GM12878 (cell line): ENCODE results near the gene PAPLN. TPM values are rescaled to one million over a fixed set of nuclear protein-coding genes. Genes with fewer than 3 reads are reported as not detected.

Experiments
- ATAC-seq: fragments of 200-7000 bp; cut with Tn5 transposase; 3 replicates; pipeline ENCODE4 v1.9.1; 2020; ENCODE audit warnings: mild to moderate bottlenecking, moderate library complexity
- BruUV-seq: library from RNA; stranded (reverse); fragments of 400-500 nt; replicated peaks from 2 replicates; lab custom pipeline; 2021; lab: Mats Ljungman, UMichigan
- CTCF ChIA-PET: fragments of 300-600 bp; sonication (Branson Sonifier 250); formaldehyde crosslinking; extraction: SDS; loops from one replicate; lab custom pipeline; 2021; ENCODE audit warnings: inconsistent platforms; lab: Yijun Ruan, JAX
- POLR2A ChIA-PET: fragments of 350-600 bp; formaldehyde crosslinking; extraction: SDS; loops from one replicate; lab custom pipeline; 2021; ENCODE audit warnings: inconsistent platforms; lab: Charles Lee
- RAD21 ChIA-PET: fragments of 300-600 bp; sonication (Branson Sonifier 250); formaldehyde crosslinking; loops from one replicate; lab custom pipeline; 2023; ENCODE audit warnings: antibody characterized with exemption; ENCODE audit not compliant: unreplicated experiment; lab: Charles Lee
- SMC1A ChIA-PET: fragments of 300-600 bp; sonication (Branson Sonifier 250); formaldehyde crosslinking; loops from one replicate; lab custom pipeline; 2023; ENCODE audit not compliant: unreplicated experiment, uncharacterized antibody; lab: Charles Lee
- DNase-seq: peaks from one replicate; pipeline ENCODE4 v3.0.0-alpha.2; 2011; ENCODE audit warnings: low read depth, low spot score
- FAIRE-seq: peaks from 3 replicates; lab custom pipeline; 2011; peaks lifted over from hg19 to GRCh38; lab: Jason Lieb, UNC
- H2AFZ ChIP-seq: 2 replicates; pipeline ENCODE4 v1.6.0; 2011; ENCODE audit warnings: low read depth, low read length, control low read depth; ENCODE audit not compliant: control insufficient read depth
- H3K27ac ChIP-seq: 2 replicates; pipeline ENCODE4 v1.5.1; 2011; ENCODE audit warnings: control low read depth; ENCODE audit not compliant: control insufficient read depth, insufficient read depth
- H3K27me3 ChIP-seq, 2 experiments: replicated peaks in 1 of 2; 2 replicates each; pipeline versions ENCODE4 v1.6.0 to v1.6.1; 2011; ENCODE audit warnings: low read length in 1 of 2; ENCODE audit not compliant: control insufficient read depth in 2 of 2, insufficient read depth in 2 of 2
- H3K36me3 ChIP-seq, 2 experiments: 2 replicates each; pipeline ENCODE4 v1.5.1; 2011; ENCODE audit warnings: low read length in 1 of 2; ENCODE audit not compliant: control insufficient read depth in 2 of 2, insufficient read depth in 2 of 2
- H3K4me1 ChIP-seq: 2 replicates; pipeline ENCODE4 v1.6.1; 2011; ENCODE audit warnings: mild to moderate bottlenecking, low read length, moderate library complexity, mixed read lengths; ENCODE audit not compliant: control insufficient read depth, insufficient read depth
- H3K4me2 ChIP-seq: 2 replicates; pipeline ENCODE4 v1.6.0; 2011; ENCODE audit warnings: control low read depth; ENCODE audit not compliant: control insufficient read depth, insufficient read depth
- H3K4me3 ChIP-seq: fragments of 200-600 bp; sonication (generic); 2 replicates; pipeline ENCODE4 v1.5.1; 2016
- H3K79me2 ChIP-seq: 2 replicates; pipeline ENCODE4 v1.6.0; 2011; ENCODE audit warnings: low read length; ENCODE audit not compliant: control insufficient read depth, insufficient read depth
- H3K9ac ChIP-seq: 2 replicates; pipeline ENCODE4 v1.8.0; 2011; ENCODE audit warnings: low read length, control low read depth, mixed read lengths; ENCODE audit not compliant: control insufficient read depth, insufficient read depth
- H3K9me3 ChIP-seq: replicated peaks from 3 replicates; pipeline ENCODE4 v1.5.1; 2011; ENCODE audit warnings: mild to moderate bottlenecking, low read length; ENCODE audit not compliant: control insufficient read depth, insufficient read depth
- H4K20me1 ChIP-seq: 2 replicates; pipeline ENCODE4 v1.6.0; 2011; ENCODE audit not compliant: control insufficient read depth, insufficient read depth
- BCL11A ChIP-seq: IDR thresholded peaks from 2 replicates; pipeline ENCODE4 v1.6.1; 2011; ENCODE audit warnings: low read depth, low read length
- BCL3 ChIP-seq: IDR thresholded peaks from 2 replicates; pipeline ENCODE4 v1.6.1; 2011; ENCODE audit warnings: borderline replicate concordance, low read depth, mild to moderate bottlenecking, moderate library complexity, low read length; ENCODE audit not compliant: insufficient read depth, poor library complexity, severe bottlenecking
- CTCF ChIP-seq, 3 experiments: IDR thresholded peaks in 2 of 3; conservative IDR thresholded peaks in 1 of 3; 2 replicates each; pipeline ENCODE4 v1.5.1; 2011; ENCODE audit warnings: low read depth in 3 of 3, low read length in 3 of 3, mild to moderate bottlenecking in 3 of 3, control low read depth in 2 of 3, moderate library complexity in 2 of 3, inconsistent platforms in 1 of 3, mixed read lengths in 1 of 3; ENCODE audit not compliant: control insufficient read depth in 2 of 3, insufficient read depth in 1 of 3; ENCODE audit errors: extremely low read depth in 1 of 3
- ESRRA ChIP-seq: IDR thresholded peaks from 2 replicates; pipeline ENCODE4 v1.6.1; 2012; ENCODE audit warnings: mild to moderate bottlenecking, low read length, improper control_type of control experiment
- IKZF2 ChIP-seq, 2 experiments: fragments of 450-650 bp; IDR thresholded peaks; 2 replicates each; pipeline ENCODE4 v1.6.1; 2017; ENCODE audit warnings: mild to moderate bottlenecking in 2 of 2, moderate library complexity in 2 of 2
- KLF5 ChIP-seq: fragments of 450-650 bp; IDR thresholded peaks from 2 replicates; pipeline ENCODE4 v1.6.1; 2014; ENCODE audit warnings: mild to moderate bottlenecking; ENCODE audit not compliant: partially characterized antibody
- NFXL1 ChIP-seq: fragments of 450-650 bp; IDR thresholded peaks from 2 replicates; pipeline ENCODE4 v1.6.1; 2017; ENCODE audit warnings: antibody characterized with exemption, mild to moderate bottlenecking, borderline replicate concordance
- RCOR1 ChIP-seq: conservative IDR thresholded peaks from 2 replicates; pipeline ENCODE4 v1.6.1; 2012; ENCODE audit warnings: low read depth, low read length, improper control_type of control experiment
- SIN3A ChIP-seq: IDR thresholded peaks from 2 replicates; pipeline ENCODE4 v1.6.1; 2012; ENCODE audit warnings: low read depth, low read length, improper control_type of control experiment
- ZBED1 ChIP-seq: IDR thresholded peaks from 2 replicates; pipeline ENCODE4 v1.6.1; 2016; ENCODE audit warnings: borderline replicate concordance
- ZNF274 ChIP-seq: IDR thresholded peaks from one replicate; pipeline ENCODE4 v1.8.0; 2011; ENCODE audit not compliant: insufficient read length, insufficient read depth
- ZZZ3 ChIP-seq: IDR thresholded peaks from 2 replicates; pipeline ENCODE4 v1.6.1; 2011; ENCODE audit warnings: low read depth; ENCODE audit not compliant: control insufficient read depth, insufficient read length
- WGBS: methylation state at CpG from one replicate; pipeline ENCODE4 v1.1.6; 2016; ENCODE audit warnings: low lambda C conversion rate; ENCODE audit not compliant: insufficient replicate concordance, insufficient coverage; ENCODE audit errors: missing lambda C conversion rate; 5-methylcytosine and 5-hydroxymethylcytosine counted together
- in situ Hi-C: fragments of 300-500 bp; cut with MboI; formaldehyde crosslinking; loops from 9 replicates; pipeline ENCODE4 v1.14.3; 2018; ENCODE audit warnings: mixed read lengths
- intact Hi-C: fragments of 100-400 bp; cut with micrococcal nuclease; formaldehyde crosslinking; loops from one replicate; pipeline ENCODE4 v1.14.2; 2022; ENCODE audit not compliant: unreplicated experiment
- polyA plus RNA-seq, 11 experiments: library from polyadenylated mRNA; depleted of rRNA in 4 of 11; unstranded in 6 of 11; stranded (reverse) in 5 of 11; fragments of >200 nt; fragmentation: Nextera tagmentation in 4 of 11; fragmentation: Illumina TruSeq in 1 of 11; extraction: Ambion mirVana in 4 of 11; extraction: Trizol in 1 of 11; gene quantifications; 1 replicate in 1 of 11; 2 replicates in 10 of 11; pipeline versions ENCODE4 v1.2.1 to v1.2.3, GENCODE V29; 2011 to 2016; ENCODE audit warnings: inconsistent platforms in 2 of 11, missing spikeins in 2 of 11, low read depth in 1 of 11
- total RNA-seq, 4 experiments: library from RNA; depleted of rRNA in 3 of 4; stranded (reverse); fragments of >200 nt in 3 of 4; fragmentation: Illumina TruSeq in 1 of 4; extraction: Trizol in 1 of 4; gene quantifications; 2 replicates each; pipeline versions ENCODE4 v1.2.1 to v1.2.3, GENCODE V29; 2013 to 2021

The PAPLN gene
- total and polyA plus RNA-seq, 10 of the 15 experiments (the other 5 are each of a cell fraction or from before 2014, with no cell fraction given), result 1.8 to 19.8 (median 7.4) TPM

- Histone ChIP-seq H3K4me2 (no peak overlapping the region), H3K79me2 (no peaks in the 10 kb centered on the region), H3K4me1 (no peaks in the 10 kb centered on the region; the same call in 1 of the 2 replicates), H3K9me3 (no peaks in the 10 kb centered on the region), H3K9ac (no peak overlapping the region), H3K27me3 (no peaks in the 10 kb centered on the region; a peak in 1 of 4 replicates), H3K27ac (no peak overlapping the region), H4K20me1 (no peaks in the 10 kb centered on the region), H3K4me3 (no peak overlapping the region), H3K36me3 (no peaks in the 10 kb centered on the region), H2AFZ (no peak overlapping the region)
- 54% methylated on average over 6 of the region's 6 CpGs for WGBS
- ChIA-PET RAD21 (no interaction called here), SMC1A (no interaction called here), CTCF (no interaction called here), POLR2A (no interaction called here)
- in situ Hi-C loops (no loop called here), intact Hi-C loops (no loop called here)
- no TSS peak for BruUV-seq
- DNase-seq (no peak), FAIRE-seq (no peak), ATAC-seq (no peak)
- no peak for TF ChIP-seq BCL11A
- no peak for TF ChIP-seq ZZZ3
- TF ChIP-seq ESRRA, result no peak
- no peak for TF ChIP-seq SIN3A
- no peak for TF ChIP-seq KLF5
These were observed 23.8 kb downstream of the PAPLN start for GRCh38 chr14:73261075-73261474.

GRCh38 chr14:73261520-73262426 is 24.5 kb downstream of the PAPLN start:
- no peak overlapping the region for H3K9ac ChIP-seq
- H3K27me3 ChIP-seq, result no peaks in the 10 kb centered on the region; a peak in 1 of 4 replicates
- H4K20me1 ChIP-seq, result no peaks in the 10 kb centered on the region
- H3K4me2 ChIP-seq, result no peak overlapping the region
- ChIA-PET SMC1A (no interaction called here), POLR2A (no interaction called here), CTCF (interaction anchor here (0.8 kb wide), 1 partner anchor 30 kb away, joined by 3 read pairs; no protein-coding TSS in a partner anchor), RAD21 (no interaction called here)
- FAIRE-seq, result no peak
- no TSS peak for BruUV-seq
- intact Hi-C loops (no loop called here), in situ Hi-C loops (no loop called here)
- no peak overlapping the region for H3K4me3 ChIP-seq
- H3K4me1 ChIP-seq, result no peaks in the 10 kb centered on the region; the same call in 1 of the 2 replicates
- 66% methylated on average over 15 of the region's 15 CpGs for WGBS
- H3K27ac ChIP-seq, result no peak overlapping the region
- no peaks in the 10 kb centered on the region for H3K36me3 ChIP-seq
- ATAC-seq, result no peak
- no peak overlapping the region for H2AFZ ChIP-seq
- no peaks in the 10 kb centered on the region for H3K79me2 ChIP-seq
- no peak for DNase-seq
- no peaks in the 10 kb centered on the region for H3K9me3 ChIP-seq
- TF ChIP-seq BCL3 (no peak), CTCF (IDR thresholded peaks at IDR 0.05 in 2 of 3, conservative IDR thresholded peaks at IDR 0.05 in 1 of 3; ENCODE audit: control insufficient read depth in 2 of 3, extremely low read depth in 1 of 3, insufficient read depth in 1 of 3, low read depth in 3 of 3, low read length in 3 of 3) (no peak), ZNF274 (no peak), ZBED1 (no peak), RCOR1 (no peak), NFXL1 (no peak), IKZF2 (IDR thresholded peaks at IDR 0.05) (no peak)
